Neural cell (in vitro differentiated cells): ENCODE measurements around the gene TBC1D2. TPM values are rescaled to one million over a fixed set of nuclear protein-coding genes. Genes with fewer than 3 reads are reported as not detected.

Source experiments
- H2AFZ ChIP-seq: fragments of 200-600, 300-800 bp; sonication (generic), shearing (Covaris generic); 2 replicates; pipeline ENCODE4 v1.6.0; 2014; ENCODE audit warnings: low read depth, mild to moderate bottlenecking, antibody characterized with exemption, low read length, moderate library complexity
- H3F3A ChIP-seq: fragments of 200-600 bp; shearing (Covaris generic); 2 replicates; pipeline ENCODE4 v1.6.1; 2016; ENCODE audit warnings: mild to moderate bottlenecking, moderate library complexity, mixed read lengths, antibody characterized with exemption, low read length; ENCODE audit not compliant: insufficient read depth, poor library complexity, severe bottlenecking
- H3K27ac ChIP-seq: fragments of 200-600, 300-800 bp; sonication (generic), shearing (Covaris generic); 2 replicates; pipeline ENCODE4 v1.5.1; 2014; ENCODE audit warnings: mild to moderate bottlenecking, low read length, moderate library complexity
- H3K27me3 ChIP-seq: fragments of 300-800, 200-600 bp; sonication (generic), shearing (Covaris generic); 2 replicates; pipeline ENCODE4 v1.6.0; 2014; ENCODE audit warnings: mild to moderate bottlenecking, low read depth, low read length, moderate library complexity; ENCODE audit not compliant: insufficient read depth
- H3K36me3 ChIP-seq: fragments of 300-800, 200-600 bp; sonication (generic), shearing (Covaris generic); 2 replicates; pipeline ENCODE4 v1.5.1; 2014; ENCODE audit warnings: mild to moderate bottlenecking, antibody characterized with exemption, low read length, moderate library complexity; ENCODE audit not compliant: insufficient read depth
- H3K4me2 ChIP-seq: fragments of 300-800, 200-600 bp; sonication (generic), shearing (Covaris generic); 2 replicates; pipeline ENCODE4 v1.6.0; 2014; ENCODE audit warnings: mild to moderate bottlenecking, low read length
- H3K4me3 ChIP-seq: fragments of 300-800, 200-600 bp; sonication (generic), shearing (Covaris generic); 2 replicates; pipeline ENCODE4 v1.5.1; 2014; ENCODE audit warnings: mild to moderate bottlenecking, low read length, moderate library complexity
- H3K79me2 ChIP-seq: fragments of 200-600 bp; shearing (Covaris generic); replicated peaks from 2 replicates; pipeline ENCODE4 v1.6.0; 2014; ENCODE audit warnings: mild to moderate bottlenecking, low read length, moderate library complexity; ENCODE audit not compliant: insufficient read depth
- H3K9ac ChIP-seq: fragments of 300-800, 200-600 bp; sonication (generic), shearing (Covaris generic); 2 replicates; pipeline ENCODE4 v1.6.1; 2016; ENCODE audit warnings: mild to moderate bottlenecking, low read length, mixed read lengths
- H3K9me2 ChIP-seq: fragments of 200-600 bp; shearing (Covaris generic); 2 replicates; pipeline ENCODE4 v1.6.1; 2016; ENCODE audit warnings: mild to moderate bottlenecking, low read length, mixed read lengths; ENCODE audit not compliant: insufficient read depth
- H3K9me3 ChIP-seq: fragments of 200-600, 300-800 bp; sonication (generic), shearing (Covaris generic); 2 replicates; pipeline ENCODE4 v1.6.1; 2016; ENCODE audit warnings: mild to moderate bottlenecking, mixed run types, low read length, moderate library complexity, mixed read lengths
- H4K20me1 ChIP-seq: fragments of 200-600 bp; shearing (Covaris generic); 2 replicates; pipeline ENCODE4 v1.6.1; 2016; ENCODE audit warnings: mild to moderate bottlenecking, mixed run types; ENCODE audit not compliant: insufficient read depth
- CTCF ChIP-seq: fragments of 450-650 bp; IDR thresholded peaks from 2 replicates; pipeline ENCODE4 v1.5.1; 2014; ENCODE audit warnings: antibody characterized with exemption, mild to moderate bottlenecking, moderate library complexity; ENCODE audit not compliant: poor library complexity, severe bottlenecking
- EP300 ChIP-seq: fragments of 450-650 bp; conservative IDR thresholded peaks from 2 replicates; pipeline ENCODE4 v1.6.1; 2014; ENCODE audit warnings: antibody characterized with exemption, mild to moderate bottlenecking, moderate library complexity; ENCODE audit not compliant: poor library complexity, severe bottlenecking
- EZH2 ChIP-seq: fragments of 200-600, 300-800 bp; shearing (Covaris generic), sonication (generic); IDR thresholded peaks from 2 replicates; pipeline ENCODE4 v1.6.1; 2014; ENCODE audit warnings: antibody characterized with exemption, low read length, borderline replicate concordance, mild to moderate bottlenecking; ENCODE audit not compliant: insufficient read depth, poor library complexity, severe bottlenecking
- MXI1 ChIP-seq: fragments of 450-650 bp; conservative IDR thresholded peaks from 2 replicates; pipeline ENCODE4 v1.6.1; 2014; ENCODE audit warnings: antibody characterized with exemption, mild to moderate bottlenecking; ENCODE audit not compliant: poor library complexity, severe bottlenecking
- POLR2AphosphoS5 ChIP-seq: IDR thresholded peaks from 2 replicates; pipeline ENCODE4 v1.6.1; 2012
- RAD21 ChIP-seq: fragments of 450-650 bp; conservative IDR thresholded peaks from 2 replicates; pipeline ENCODE4 v1.6.1; 2014; ENCODE audit warnings: antibody characterized with exemption, mild to moderate bottlenecking, moderate library complexity
- REST ChIP-seq: IDR thresholded peaks from 2 replicates; pipeline ENCODE4 v1.6.1; 2012; ENCODE audit warnings: borderline replicate concordance
- SMC3 ChIP-seq: fragments of 450-650 bp; conservative IDR thresholded peaks from 2 replicates; pipeline ENCODE4 v1.6.1; 2014; ENCODE audit warnings: antibody characterized with exemption, mild to moderate bottlenecking, moderate library complexity; ENCODE audit not compliant: poor library complexity
- TAF1 ChIP-seq: IDR thresholded peaks from 2 replicates; pipeline ENCODE4 v1.6.1; 2012; ENCODE audit warnings: low read depth
- polyA plus RNA-seq: library from polyadenylated mRNA; depleted of rRNA; stranded (reverse); fragments of >200 nt; gene quantifications from 2 replicates; pipeline ENCODE4 v1.2.3, GENCODE V29; 2014

TBC1D2 gene
- polyA plus RNA-seq, 1 donor from 2014 or later = 4.1 TPM

GRCh38 chr9:98225015-98225442 is 30.4 kb downstream of the TBC1D2 start:
- Histone ChIP-seq H3K9ac (no peak overlapping the region), H3K4me3 (no peak overlapping the region), H4K20me1 (no peaks in the 10 kb centered on the region), H3K79me2 (no peaks in the 10 kb centered on the region), H3K36me3 (no peaks in the 10 kb centered on the region), H2AFZ (no peak overlapping the region), H3F3A (no peaks in the 10 kb centered on the region), H3K9me2 (no peaks in the 10 kb centered on the region), H3K9me3 (no peaks in the 10 kb centered on the region), H3K27me3 (no peaks in the 10 kb centered on the region), H3K4me2 (no peak overlapping the region), H3K27ac (no peak overlapping the region)
- no peak for TF ChIP-seq SMC3
- no peak for TF ChIP-seq EZH2
- no peak for TF ChIP-seq MXI1
- no peak for TF ChIP-seq EP300

- Histone ChIP-seq H3K9ac (no peak overlapping the region), H3K4me2 (no peak overlapping the region), H3K4me3 (no peak overlapping the region), H3K79me2 (no peaks in the 10 kb centered on the region), H3K27ac (no peak overlapping the region), H4K20me1 (no peaks in the 10 kb centered on the region), H2AFZ (no peak overlapping the region), H3F3A (no peaks in the 10 kb centered on the region), H3K9me2 (no peaks in the 10 kb centered on the region), H3K36me3 (no peaks in the 10 kb centered on the region), H3K27me3 (no peaks in the 10 kb centered on the region), H3K9me3 (no peaks in the 10 kb centered on the region)
- TF ChIP-seq RAD21 = no peak
- TF ChIP-seq EZH2 = no peak
- TF ChIP-seq MXI1 = no peak
- TF ChIP-seq POLR2AphosphoS5 = no peak
- TF ChIP-seq REST = no peak
Observed at GRCh38 chr9:98222885-98223691, 32.4 kb downstream of the TBC1D2 start.

GRCh38 chr9:98220911-98221310 is 34.5 kb downstream of the TBC1D2 start:
- Histone ChIP-seq H4K20me1 (no peaks in the 10 kb centered on the region), H3F3A (no peaks in the 10 kb centered on the region), H3K27ac (no peak overlapping the region), H3K9ac (no peak overlapping the region), H3K79me2 (no peaks in the 10 kb centered on the region), H3K27me3 (no peaks in the 10 kb centered on the region), H3K36me3 (no peaks in the 10 kb centered on the region), H2AFZ (no peak overlapping the region), H3K9me3 (no peaks in the 10 kb centered on the region), H3K4me3 (no peak overlapping the region), H3K4me2 (no peak overlapping the region), H3K9me2 (no peaks in the 10 kb centered on the region)
- TF ChIP-seq RAD21 (no peak), TAF1 (no peak), MXI1 (no peak), SMC3 (no peak), EP300 (no peak), CTCF (no peak), POLR2AphosphoS5 (no peak), EZH2 (no peak), REST (no peak)
